Measurements from ENCODE around the gene GNG2. TPM values are rescaled to one million over a fixed set of nuclear protein-coding genes. Genes with fewer than 3 reads are reported as not detected.

GNG2 gene
- total and polyA plus RNA-seq, 2 experiments from 2014 or later, result 5.0 to 13.7 TPM

DNA sequence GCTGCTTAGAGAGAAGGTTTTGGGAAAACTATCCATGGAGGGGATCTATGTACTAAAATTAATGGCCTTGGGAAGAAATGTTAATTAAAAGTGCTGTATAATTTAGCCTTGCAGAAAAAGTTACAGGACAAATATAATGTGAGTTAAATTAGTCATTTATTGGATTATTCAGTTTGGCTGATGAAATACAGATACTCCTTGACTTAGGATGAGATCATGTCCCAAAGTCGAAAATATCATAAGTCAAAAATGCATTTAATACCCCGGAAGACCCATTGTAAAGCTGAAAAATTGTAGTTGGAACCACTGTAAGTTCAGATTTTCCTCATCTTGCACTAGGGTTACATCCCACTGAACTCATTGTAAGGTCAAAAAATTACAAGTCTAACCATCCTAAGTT lies 138.7 kb downstream of the GNG2 start:
- Histone ChIP-seq H3K36me3 (replicated peaks; ENCODE audit: insufficient read depth, low read depth) (peaks cover 2% of the 10 kb centered on the region), H3K9me3 (ENCODE audit: low read depth) (no peaks in the 10 kb centered on the region), H3K4me3 (no peak overlapping the region), H3K4me1 (ENCODE audit: insufficient read depth) (no peaks in the 10 kb centered on the region), H3K27ac (no peak overlapping the region), H3K4me2 (no peak overlapping the region), H2AFZ (no peak overlapping the region), H3K9me2 (replicated peaks; ENCODE audit: insufficient read depth) (no peaks in the 10 kb centered on the region), H3K27me3 (no peaks in the 10 kb centered on the region), H3K79me2 (peaks cover 21% of the 10 kb centered on the region), H4K20me1 (ENCODE audit: insufficient read depth, poor library complexity, severe bottlenecking) (no peaks in the 10 kb centered on the region)
- WGBS (ENCODE audit: low lambda C conversion rate, missing lambda C conversion rate), result 87% methylated on average over 2 of the region's 2 CpGs
- no peak for DNase-seq (ENCODE audit: low spot score)
- TF ChIP-seq EZH2phosphoT487 (IDR thresholded peaks at IDR 0.05; ENCODE audit: low read depth, severe bottlenecking, unreplicated experiment) (no peak), CTCF (IDR thresholded peaks at IDR 0.05; ENCODE audit: poor library complexity) (no peak), EZH2 (IDR thresholded peaks at IDR 0.05; ENCODE audit: borderline replicate concordance) (no peak)

DNA sequence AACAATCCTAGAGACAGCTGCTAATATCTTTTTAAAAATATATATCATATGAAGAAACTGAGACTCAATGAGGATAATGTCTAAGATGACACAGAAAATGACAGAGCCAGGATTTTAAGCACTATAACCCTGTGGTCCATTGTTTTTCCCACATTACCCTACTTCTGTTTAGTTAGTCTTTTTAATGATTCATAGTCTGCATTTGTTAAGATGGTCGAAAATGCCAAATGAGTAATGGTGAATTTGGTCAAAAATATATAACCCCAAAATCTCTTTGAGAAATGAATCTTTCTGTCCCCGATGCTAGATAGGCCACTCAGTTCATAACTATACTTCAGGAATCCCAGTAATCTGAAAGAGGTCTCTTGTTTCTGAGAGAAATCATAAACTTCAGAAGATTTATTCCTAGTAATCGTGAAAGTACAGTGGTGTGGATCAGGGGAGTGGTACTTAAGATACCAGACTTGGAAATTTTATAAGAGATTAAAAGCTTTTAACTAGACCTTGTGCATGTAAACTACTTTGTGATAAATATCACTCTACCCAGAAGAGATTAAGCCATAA lies 139.7 kb downstream of the GNG2 start:
- H3K27ac ChIP-seq, result no peak overlapping the region
- H3K27me3 ChIP-seq, result no peaks in the 10 kb centered on the region
- TF ChIP-seq CTCF (IDR thresholded peaks at IDR 0.05; ENCODE audit: poor library complexity) (no peak), EZH2phosphoT487 (IDR thresholded peaks at IDR 0.05; ENCODE audit: low read depth, severe bottlenecking, unreplicated experiment) (no peak), EZH2 (IDR thresholded peaks at IDR 0.05; ENCODE audit: borderline replicate concordance) (no peak)
- peaks cover 6% of the 10 kb centered on the region for H3K36me3 ChIP-seq (replicated peaks; ENCODE audit: insufficient read depth, low read depth)
- no peak overlapping the region for H3K4me2 ChIP-seq
- no peak for DNase-seq (ENCODE audit: low spot score)
- no peaks in the 10 kb centered on the region for H4K20me1 ChIP-seq (ENCODE audit: insufficient read depth, poor library complexity, severe bottlenecking)
- no peak overlapping the region for H3K4me3 ChIP-seq
- no peaks in the 10 kb centered on the region for H3K9me2 ChIP-seq (replicated peaks; ENCODE audit: insufficient read depth)
- peaks cover 21% of the 10 kb centered on the region for H3K79me2 ChIP-seq
- H3K9me3 ChIP-seq (ENCODE audit: low read depth), result no peaks in the 10 kb centered on the region
- 68% methylated on average over 3 of the region's 3 CpGs for WGBS (ENCODE audit: low lambda C conversion rate, missing lambda C conversion rate)
- no peaks in the 10 kb centered on the region for H3K4me1 ChIP-seq (ENCODE audit: insufficient read depth)
- no peak overlapping the region for H2AFZ ChIP-seq

DNA sequence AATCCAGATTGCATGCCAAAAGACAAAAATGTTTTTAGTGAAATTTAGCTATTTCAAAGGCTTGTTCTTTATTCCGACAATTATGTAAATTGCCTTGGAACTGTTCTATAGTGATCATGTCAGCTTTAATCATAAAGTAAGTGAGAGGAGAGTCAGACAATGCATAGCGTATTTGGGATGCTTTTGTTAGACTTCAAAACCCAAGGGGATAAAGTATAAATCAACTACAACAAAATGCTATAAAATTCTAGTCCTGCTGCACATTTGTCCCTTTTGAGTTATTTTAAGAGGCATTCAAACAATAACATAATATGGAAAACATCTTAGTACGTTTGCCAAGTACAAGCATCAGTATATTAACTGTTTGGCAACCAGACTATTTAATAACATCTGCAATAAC lies 140.3 kb downstream of the GNG2 start:
- Histone ChIP-seq H3K4me2 (no peak overlapping the region), H3K4me3 (no peak overlapping the region), H3K27ac (no peak overlapping the region), H3K9me2 (replicated peaks; ENCODE audit: insufficient read depth) (no peaks in the 10 kb centered on the region), H3K4me1 (ENCODE audit: insufficient read depth) (no peaks in the 10 kb centered on the region), H3K79me2 (peaks cover 20% of the 10 kb centered on the region), H2AFZ (no peak overlapping the region), H3K9me3 (ENCODE audit: low read depth) (no peaks in the 10 kb centered on the region), H3K27me3 (no peaks in the 10 kb centered on the region), H4K20me1 (ENCODE audit: insufficient read depth, poor library complexity, severe bottlenecking) (no peaks in the 10 kb centered on the region), H3K36me3 (replicated peaks; ENCODE audit: insufficient read depth, low read depth) (peaks cover 6% of the 10 kb centered on the region)
- TF ChIP-seq EZH2 (IDR thresholded peaks at IDR 0.05; ENCODE audit: borderline replicate concordance), result no peak
- TF ChIP-seq EZH2phosphoT487 (IDR thresholded peaks at IDR 0.05; ENCODE audit: low read depth, severe bottlenecking, unreplicated experiment), result no peak
- no peak for TF ChIP-seq CTCF (IDR thresholded peaks at IDR 0.05; ENCODE audit: poor library complexity)
- no peak for DNase-seq (ENCODE audit: low spot score)
- WGBS (ENCODE audit: low lambda C conversion rate, missing lambda C conversion rate), result 71% methylated on average over 3 of the region's 3 CpGs

Measured in hepatocyte (in vitro differentiated cells).